Mammary epithelial cell (primary cell): Measurements from ENCODE around the gene MAP7.

Experiments
- EZH2 ChIP-seq: IDR thresholded peaks from 2 replicates; pipeline ENCODE4 v1.6.1; 2012; ENCODE audit warnings: low read length, inconsistent platforms, borderline replicate concordance
- TF ChIP-seq, protein P1 (sequence below), 2 donors: IDR thresholded peaks in 1 of 2; conservative IDR thresholded peaks in 1 of 2; 2 replicates each; pipeline ENCODE4 v1.5.1; 2011 to 2012; ENCODE audit warnings: inconsistent platforms in 2 of 2, low read length in 2 of 2, mild to moderate bottlenecking in 2 of 2, control low read depth in 1 of 2, low read depth in 1 of 2; ENCODE audit not compliant: insufficient read depth in 1 of 2; ENCODE audit errors: extremely low read depth in 1 of 2

DNA sequence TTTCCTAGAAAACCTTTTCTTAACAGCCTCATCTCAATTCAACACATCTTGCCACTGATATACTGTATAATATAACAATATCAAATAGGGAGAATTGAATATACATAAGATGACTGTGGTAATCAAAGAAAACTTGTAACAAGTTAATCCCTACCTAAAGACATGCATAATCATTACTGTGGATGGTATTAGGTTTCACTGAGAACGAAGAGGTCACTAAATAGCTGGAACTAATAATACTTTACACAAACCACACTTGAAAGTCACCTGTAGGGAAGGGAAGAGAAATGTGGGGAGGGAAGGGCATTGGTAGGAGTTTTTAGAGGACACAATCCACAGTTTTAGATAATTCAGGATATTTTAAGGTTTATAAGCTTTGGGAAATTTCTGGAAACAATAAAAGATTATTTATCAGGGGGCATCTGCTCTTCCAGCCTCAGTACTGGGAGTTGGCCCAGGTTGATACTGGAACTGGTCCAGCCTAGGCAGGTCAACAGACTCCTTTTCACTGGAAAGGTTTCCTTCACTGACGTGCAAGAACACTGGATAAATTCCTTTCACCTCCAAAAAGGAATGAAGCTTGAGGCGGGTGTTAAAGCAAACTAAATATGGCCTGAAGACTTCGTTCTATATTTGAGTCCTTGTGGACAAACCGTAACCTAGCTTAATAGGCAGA lies 44.0 kb downstream of the MAP7 start:
- TF ChIP-seq, protein P1, sequence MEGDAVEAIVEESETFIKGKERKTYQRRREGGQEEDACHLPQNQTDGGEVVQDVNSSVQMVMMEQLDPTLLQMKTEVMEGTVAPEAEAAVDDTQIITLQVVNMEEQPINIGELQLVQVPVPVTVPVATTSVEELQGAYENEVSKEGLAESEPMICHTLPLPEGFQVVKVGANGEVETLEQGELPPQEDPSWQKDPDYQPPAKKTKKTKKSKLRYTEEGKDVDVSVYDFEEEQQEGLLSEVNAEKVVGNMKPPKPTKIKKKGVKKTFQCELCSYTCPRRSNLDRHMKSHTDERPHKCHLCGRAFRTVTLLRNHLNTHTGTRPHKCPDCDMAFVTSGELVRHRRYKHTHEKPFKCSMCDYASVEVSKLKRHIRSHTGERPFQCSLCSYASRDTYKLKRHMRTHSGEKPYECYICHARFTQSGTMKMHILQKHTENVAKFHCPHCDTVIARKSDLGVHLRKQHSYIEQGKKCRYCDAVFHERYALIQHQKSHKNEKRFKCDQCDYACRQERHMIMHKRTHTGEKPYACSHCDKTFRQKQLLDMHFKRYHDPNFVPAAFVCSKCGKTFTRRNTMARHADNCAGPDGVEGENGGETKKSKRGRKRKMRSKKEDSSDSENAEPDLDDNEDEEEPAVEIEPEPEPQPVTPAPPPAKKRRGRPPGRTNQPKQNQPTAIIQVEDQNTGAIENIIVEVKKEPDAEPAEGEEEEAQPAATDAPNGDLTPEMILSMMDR (conservative IDR thresholded peaks at IDR 0.05 in 1 of 2, IDR thresholded peaks at IDR 0.05 in 1 of 2; ENCODE audit: extremely low read depth in 1 of 2, insufficient read depth in 1 of 2, low read depth in 1 of 2, low read length in 2 of 2): no peak
- no peak for TF ChIP-seq EZH2
